NCI-H2081 treated with DMSO at 0.1 percent for 48 hours (cell line): ENCODE measurements around the gene GTF2A2.

Experiments
- DNase-seq: peaks from one replicate; lab custom pipeline; 2025; lab: John Stamatoyannopoulos, UW

Gene GTF2A2

DNA sequence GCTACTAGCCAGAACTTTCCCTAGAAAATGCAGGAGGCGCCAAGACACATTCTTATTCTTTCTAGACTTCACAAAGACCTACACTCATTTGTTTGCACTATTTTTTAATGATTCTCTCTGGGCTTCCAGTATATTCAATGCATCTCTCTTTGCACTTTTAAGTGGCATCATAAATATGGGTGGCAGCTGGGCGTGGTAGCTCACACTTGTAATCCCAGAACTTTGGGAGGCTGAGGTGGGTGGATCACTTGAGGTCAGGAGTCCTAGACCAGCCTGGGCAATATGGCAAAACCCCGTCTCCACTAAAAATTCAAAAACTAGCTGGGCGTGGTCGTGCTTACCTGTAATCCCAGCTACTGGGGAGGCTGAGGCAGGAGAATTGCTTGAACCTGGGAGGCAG is 51.3 kb downstream of the GTF2A2 start:
- DNase-seq, result no peak

DNA sequence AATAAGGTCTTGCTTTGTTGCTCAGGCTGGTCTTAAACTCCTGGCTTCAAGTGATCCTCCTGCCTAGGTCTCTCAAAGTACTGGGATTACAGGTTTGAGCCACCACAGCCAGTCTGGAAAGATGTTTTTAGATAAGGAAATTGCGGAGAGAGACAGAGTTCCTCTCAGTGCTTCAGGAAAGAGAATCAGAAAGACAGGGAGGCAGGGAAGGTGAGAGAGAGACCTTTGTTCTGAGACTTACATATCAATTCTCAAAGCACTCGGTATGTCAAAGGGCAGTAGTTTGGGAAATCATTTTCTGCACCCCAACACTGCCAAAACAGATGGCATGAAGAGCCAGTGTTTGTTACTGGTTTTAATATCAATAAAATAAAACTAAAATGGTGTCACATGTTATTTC is 58.9 kb downstream of the GTF2A2 start:
- DNase-seq, result no peak

DNA sequence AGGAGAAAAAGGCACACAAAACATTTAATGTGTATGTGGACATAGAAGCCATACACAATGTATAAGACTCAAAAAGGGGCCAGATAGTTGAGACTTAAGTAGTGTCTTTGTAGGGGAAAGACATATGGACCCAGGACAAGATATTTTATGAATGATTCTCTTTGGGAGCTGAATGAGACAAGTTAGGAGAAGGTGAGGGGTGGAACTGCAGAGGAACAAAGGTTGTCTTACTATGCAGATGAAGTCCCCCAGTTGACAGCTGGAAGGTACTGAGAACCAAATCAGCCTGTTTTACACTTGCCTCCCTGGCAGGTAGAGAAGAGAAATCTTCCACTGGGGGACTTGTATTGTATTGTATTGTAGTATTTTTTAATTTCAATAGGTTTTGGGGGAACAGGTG is 60.7 kb downstream of the GTF2A2 start:
- DNase-seq, result no peak

DNA sequence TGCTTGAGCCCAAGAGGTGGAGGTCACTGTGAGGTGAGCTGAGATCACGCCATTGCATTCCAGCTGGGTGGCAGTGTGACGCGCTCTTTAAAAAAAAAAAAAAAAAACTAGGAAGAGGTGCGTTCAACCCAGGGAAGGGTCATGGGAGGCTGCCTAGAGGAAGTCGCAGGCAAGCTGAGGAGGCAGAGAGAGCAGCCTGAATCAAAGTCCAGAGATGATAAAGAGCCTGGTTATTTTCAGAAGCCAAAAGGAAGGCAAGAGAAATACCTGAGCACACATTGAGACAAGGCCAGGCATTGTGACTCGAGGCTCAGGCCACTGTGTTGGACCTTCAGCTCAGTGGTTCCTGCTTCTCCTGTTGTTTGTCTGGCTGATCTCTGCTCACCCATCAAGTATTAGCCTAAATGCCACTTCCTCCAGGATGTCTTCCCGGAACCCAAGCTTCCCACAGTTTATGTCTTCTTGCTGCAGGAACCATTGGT is 61.8 kb downstream of the GTF2A2 start:
- DNase-seq, result no peak

DNA sequence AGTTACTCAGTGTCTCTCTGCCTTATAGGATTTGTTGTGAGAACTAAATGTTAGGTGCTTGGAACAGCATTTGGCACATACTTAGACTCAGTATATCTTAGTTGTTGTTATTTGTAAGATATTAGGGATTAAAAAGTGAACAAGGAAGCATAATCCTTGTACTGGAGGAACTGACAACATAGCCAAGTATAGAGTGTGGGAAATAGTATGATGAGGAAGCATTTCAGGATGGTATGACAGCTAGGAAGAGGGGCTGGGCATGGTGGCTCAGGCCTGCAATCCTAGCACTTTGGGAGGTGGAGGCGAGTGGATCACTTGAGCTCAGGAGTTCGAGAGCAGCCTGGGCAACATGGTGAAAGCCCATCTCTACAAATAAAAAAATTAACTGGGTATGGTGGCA is 62.3 kb downstream of the GTF2A2 start:
- no peak for DNase-seq

DNA sequence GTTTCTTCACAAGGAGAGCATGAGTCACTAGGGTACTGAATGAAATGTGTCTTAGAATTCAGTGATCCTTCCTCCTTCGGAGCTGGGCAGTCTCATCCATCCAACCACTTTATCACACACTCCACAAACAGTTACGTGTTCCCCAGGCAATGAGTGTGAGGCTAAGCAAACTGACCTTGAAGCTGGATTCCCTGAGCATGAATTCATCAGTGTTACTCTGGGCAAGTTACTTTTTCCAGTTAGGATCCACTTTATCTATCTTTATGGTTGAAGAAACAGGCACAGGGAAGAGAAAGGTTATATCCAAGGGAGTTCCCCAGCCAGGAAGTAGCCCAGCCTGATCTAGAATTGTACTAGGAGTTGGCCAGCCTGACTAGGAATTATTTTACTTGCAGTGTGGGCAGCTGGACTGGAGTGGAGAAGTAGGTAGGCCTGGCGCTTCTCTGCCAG is 62.8 kb downstream of the GTF2A2 start:
- no peak for DNase-seq

DNA sequence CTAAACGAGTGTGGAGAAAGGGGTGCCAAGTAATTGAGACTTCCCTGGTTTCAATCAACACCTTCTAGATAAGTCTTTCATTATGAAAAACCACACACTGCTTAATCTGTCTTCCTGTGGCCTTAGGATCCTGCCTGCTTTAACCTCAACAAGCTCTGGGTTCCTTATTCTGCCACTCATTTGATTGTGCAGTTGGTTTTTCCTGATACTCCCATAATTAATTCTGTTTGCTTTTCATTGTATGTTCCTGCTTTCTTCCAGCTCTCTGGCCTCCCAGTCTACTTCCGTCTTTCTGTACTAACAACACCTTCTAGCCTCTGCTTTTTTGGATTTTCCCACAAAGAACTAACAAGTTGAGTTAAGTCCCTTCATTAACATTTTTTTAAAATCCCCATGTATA is 66.0 kb downstream of the GTF2A2 start:
- no peak for DNase-seq

DNA sequence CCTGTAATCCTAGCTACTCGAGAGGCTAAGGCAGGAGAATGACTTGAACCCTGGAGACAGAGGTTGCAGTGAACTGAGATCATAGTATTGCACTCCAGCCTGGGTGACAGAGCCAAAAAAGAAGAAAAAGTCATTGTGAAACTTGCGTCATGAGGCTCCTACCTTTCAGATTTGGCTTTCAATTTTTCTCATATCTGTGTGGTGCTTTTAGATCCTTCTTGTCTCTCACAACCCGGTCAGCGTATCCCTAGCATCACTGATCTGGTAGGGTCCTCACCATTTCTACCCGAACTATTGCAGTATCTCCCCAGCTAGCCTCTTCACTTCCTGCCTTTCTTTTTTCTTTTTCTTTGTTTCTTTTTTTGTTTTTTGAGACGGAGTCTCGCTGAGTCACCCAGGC is 67.3 kb downstream of the GTF2A2 start:
- no peak for DNase-seq
